ENCODE results near the gene POTEB3. TPM values are rescaled to one million over a fixed set of nuclear protein-coding genes. Genes with fewer than 3 reads are reported as not detected.
"Not testable (repeated sequence)": the region's sequence is repeated elsewhere in the genome, so short reads cannot be mapped to it uniquely, and the experiment has no call there.

POTEB3 gene
- total and polyA plus RNA-seq, 2 of the 8 experiments (the other 6 are each of a cell fraction or from before 2014, with no cell fraction given), result not detected

- H3K14ac ChIP-seq (ENCODE audit: insufficient read length); FAIRE-seq; H4K5ac ChIP-seq (ENCODE audit: insufficient read length, low read depth, low read length); H3K4me2 ChIP-seq (ENCODE audit: insufficient read depth in 1 of 2, low read depth in 2 of 2, low read length in 2 of 2); H3K9ac ChIP-seq (replicated peaks in 1 of 4; ENCODE audit: extremely low read depth in 1 of 4, low read depth in 3 of 4, low read length in 3 of 4); H3K4me3 ChIP-seq (ENCODE audit: extremely low read depth in 1 of 4, insufficient read depth in 2 of 4, low read depth in 3 of 4, low read length in 4 of 4); H2BK15ac ChIP-seq (ENCODE audit: low read length); H3K18ac ChIP-seq (ENCODE audit: extremely low read depth, low read length); H2BK12ac ChIP-seq (ENCODE audit: low read depth, low read length); H4K91ac ChIP-seq (replicated peaks; ENCODE audit: insufficient read length, low read length); H2BK5ac ChIP-seq (ENCODE audit: low read depth, low read length); H3K79me2 ChIP-seq (ENCODE audit: control insufficient read depth in 1 of 2, insufficient read depth in 2 of 2, low read length in 2 of 2); H3K27me3 ChIP-seq (replicated peaks in 1 of 4; ENCODE audit: control insufficient read depth in 3 of 4, extremely low read depth in 1 of 4, insufficient read depth in 3 of 4, low read length in 3 of 4); H3K79me1 ChIP-seq (ENCODE audit: low read depth, low read length); H3K23ac ChIP-seq (ENCODE audit: insufficient read length); H4K8ac ChIP-seq (ENCODE audit: extremely low read depth, insufficient read depth, low read length); CTCF ChIA-PET (ENCODE audit: partially characterized antibody); H2BK20ac ChIP-seq (ENCODE audit: low read length); H2AK5ac ChIP-seq (ENCODE audit: low read depth, low read length); H3K4me1 ChIP-seq (replicated peaks in 1 of 4; ENCODE audit: control insufficient read depth in 3 of 4, insufficient read depth in 4 of 4, low read length in 3 of 4); H3K27ac ChIP-seq (ENCODE audit: low read depth, low read length); H3K9me3 ChIP-seq (ENCODE audit: insufficient read depth in 2 of 2, low read depth in 1 of 2, low read length in 1 of 2); H4K20me1 ChIP-seq (replicated peaks in 1 of 2; ENCODE audit: control insufficient read depth in 1 of 2, insufficient read depth in 2 of 2, low read length in 2 of 2); POLR2A ChIA-PET (ENCODE audit: partially characterized antibody); H2BK120ac ChIP-seq (replicated peaks; ENCODE audit: low read depth, low read length); H3K4ac ChIP-seq (replicated peaks; ENCODE audit: insufficient read length, low read depth, low read length); H3K23me2 ChIP-seq (ENCODE audit: low read depth, low read length); H3K36me3 ChIP-seq (ENCODE audit: control insufficient read depth in 2 of 4, insufficient read depth in 4 of 4, low read length in 3 of 4); H2AFZ ChIP-seq (ENCODE audit: low read length); H3K56ac ChIP-seq (replicated peaks; ENCODE audit: insufficient read length, low read depth, low read length); DNase-seq (ENCODE audit: low read depth in 1 of 2, low spot score in 2 of 2): not testable (repeated sequence)
- WGBS, 2 experiments (ENCODE audit: extremely low coverage in 1 of 2, insufficient coverage in 1 of 2, insufficient read length in 1 of 2, insufficient replicate concordance in 2 of 2, low coverage in 1 of 2, low lambda C conversion rate in 2 of 2, missing lambda C conversion rate in 1 of 2), result no CpG with 5 or more reads among the region's 25 CpGs
These were observed 54.3 kb downstream of the POTEB3 start for GRCh38 chr15:21385961-21386360.

GRCh38 chr15:21383866-21384485, 56.3 kb downstream of the POTEB3 start:
- H4K20me1 ChIP-seq (replicated peaks in 1 of 2; ENCODE audit: control insufficient read depth in 1 of 2, insufficient read depth in 2 of 2, low read length in 2 of 2); POLR2A ChIA-PET (ENCODE audit: partially characterized antibody); CTCF ChIA-PET (ENCODE audit: partially characterized antibody); DNase-seq (ENCODE audit: low read depth in 1 of 2, low spot score in 2 of 2); H3K56ac ChIP-seq (replicated peaks; ENCODE audit: insufficient read length, low read depth, low read length); H4K5ac ChIP-seq (ENCODE audit: insufficient read length, low read depth, low read length); H3K4ac ChIP-seq (replicated peaks; ENCODE audit: insufficient read length, low read depth, low read length); H4K91ac ChIP-seq (replicated peaks; ENCODE audit: insufficient read length, low read length); H3K18ac ChIP-seq (ENCODE audit: extremely low read depth, low read length); H2BK20ac ChIP-seq (ENCODE audit: low read length); H3K27ac ChIP-seq (ENCODE audit: low read depth, low read length); H3K4me1 ChIP-seq (replicated peaks in 1 of 4; ENCODE audit: control insufficient read depth in 3 of 4, insufficient read depth in 4 of 4, low read length in 3 of 4); FAIRE-seq; H2BK12ac ChIP-seq (ENCODE audit: low read depth, low read length); H4K8ac ChIP-seq (ENCODE audit: extremely low read depth, insufficient read depth, low read length); H3K4me3 ChIP-seq (ENCODE audit: extremely low read depth in 1 of 4, insufficient read depth in 2 of 4, low read depth in 3 of 4, low read length in 4 of 4); H2AFZ ChIP-seq (ENCODE audit: low read length); H3K9me3 ChIP-seq (ENCODE audit: insufficient read depth in 2 of 2, low read depth in 1 of 2, low read length in 1 of 2); H3K9ac ChIP-seq (replicated peaks in 1 of 4; ENCODE audit: extremely low read depth in 1 of 4, low read depth in 3 of 4, low read length in 3 of 4); H2BK15ac ChIP-seq (ENCODE audit: low read length); H3K14ac ChIP-seq (ENCODE audit: insufficient read length); H3K79me1 ChIP-seq (ENCODE audit: low read depth, low read length); H3K79me2 ChIP-seq (ENCODE audit: control insufficient read depth in 1 of 2, insufficient read depth in 2 of 2, low read length in 2 of 2); H3K4me2 ChIP-seq (ENCODE audit: insufficient read depth in 1 of 2, low read depth in 2 of 2, low read length in 2 of 2); H2AK5ac ChIP-seq (ENCODE audit: low read depth, low read length); H2BK5ac ChIP-seq (ENCODE audit: low read depth, low read length); H3K23ac ChIP-seq (ENCODE audit: insufficient read length); H3K23me2 ChIP-seq (ENCODE audit: low read depth, low read length); H3K27me3 ChIP-seq (replicated peaks in 1 of 4; ENCODE audit: control insufficient read depth in 3 of 4, extremely low read depth in 1 of 4, insufficient read depth in 3 of 4, low read length in 3 of 4); H3K36me3 ChIP-seq (ENCODE audit: control insufficient read depth in 2 of 4, insufficient read depth in 4 of 4, low read length in 3 of 4); H2BK120ac ChIP-seq (replicated peaks; ENCODE audit: low read depth, low read length): not testable (repeated sequence)
- WGBS, 2 experiments (ENCODE audit: extremely low coverage in 1 of 2, insufficient coverage in 1 of 2, insufficient read length in 1 of 2, insufficient replicate concordance in 2 of 2, low coverage in 1 of 2, low lambda C conversion rate in 2 of 2, missing lambda C conversion rate in 1 of 2), result no CpG with 5 or more reads among the region's 24 CpGs

All from H1 (cell line).